ENCODE results near the gene CRISP3. TPM values are rescaled to one million over a fixed set of nuclear protein-coding genes. Genes with fewer than 3 reads are reported as not detected.

CRISP3 gene
- total and polyA plus RNA-seq, 8 donors, result 0.55 to 6.8 TPM; not detected in 6

- Histone ChIP-seq H3K27me3 (no peaks in the 10 kb centered on the region), H3K9me3 (peaks cover 5 to 13% (median 11%) of the 10 kb centered on the region in 4 donors), H3K4me3 (no peak overlapping the region), H3K4me1 (no peaks in the 10 kb centered on the region), H3K27ac (no peak overlapping the region), H3K36me3 (no peaks in the 10 kb centered on the region)
- TF ChIP-seq EP300 (IDR thresholded peaks at IDR 0.05) (no peak), POLR2A (IDR thresholded peaks at IDR 0.05) (no peak), POLR2AphosphoS5 (IDR thresholded peaks at IDR 0.05) (no peak), CTCF (IDR thresholded peaks at IDR 0.05) (no peak)
- intact Hi-C loops (cut with DNase I; ENCODE audit: low total_unique reads), result no loop called here
- DNase-seq, result no peak
Measured at GRCh38 chr6:49698478-49698877, 45.7 kb downstream of the CRISP3 start.

- DNase-seq, result no peak
- Histone ChIP-seq H3K4me3 (no peak overlapping the region), H3K36me3 (no peaks in the 10 kb centered on the region), H3K4me1 (no peaks in the 10 kb centered on the region), H3K9me3 (peaks cover 5 to 23% (median 14%) of the 10 kb centered on the region in 4 donors), H3K27me3 (no peaks in the 10 kb centered on the region), H3K27ac (no peak overlapping the region)
- WGBS, 5 donors, result 32 to 94% (median 78%) methylated on average over 1 of the region's 1 CpG
- intact Hi-C loops (cut with DNase I; ENCODE audit: low total_unique reads), result no loop called here
- TF ChIP-seq CTCF (IDR thresholded peaks at IDR 0.05) (no peak), POLR2A (IDR thresholded peaks at IDR 0.05) (no peak), POLR2AphosphoS5 (IDR thresholded peaks at IDR 0.05) (no peak), EP300 (IDR thresholded peaks at IDR 0.05) (no peak)
Measured at GRCh38 chr6:49693512-49693911, 50.7 kb downstream of the CRISP3 start.

GRCh38 chr6:49692534-49692933, 51.7 kb downstream of the CRISP3 start:
- no peak overlapping the region for H3K27ac ChIP-seq
- no peak overlapping the region for H3K4me3 ChIP-seq
- TF ChIP-seq POLR2A (IDR thresholded peaks at IDR 0.05) (no peak), CTCF (IDR thresholded peaks at IDR 0.05) (no peak), POLR2AphosphoS5 (IDR thresholded peaks at IDR 0.05) (no peak), EP300 (IDR thresholded peaks at IDR 0.05) (no peak)
- 72 to 84% (median 76%) methylated on average over 2 of the region's 2 CpGs for WGBS, 5 donors
- H3K9me3 ChIP-seq, result peaks cover 5 to 23% (median 14%) of the 10 kb centered on the region in 4 donors
- DNase-seq, result no peak
- no peaks in the 10 kb centered on the region for H3K36me3 ChIP-seq
- H3K4me1 ChIP-seq, result no peaks in the 10 kb centered on the region
- no peaks in the 10 kb centered on the region for H3K27me3 ChIP-seq
- intact Hi-C loops (cut with DNase I; ENCODE audit: low total_unique reads), result no loop called here

Other genes starting within 250 kb of the CRISP3 start
- not detected for gene GLYATL3, start 244.5 kb downstream of the CRISP3 start, total RNA-seq
- not detected for gene GLYATL3, start 244.5 kb downstream of the CRISP3 start, polyA plus RNA-seq
- gene C6orf141, start 193.7 kb downstream of the CRISP3 start, total RNA-seq, result 10 to 100 TPM in 3 of 5 donors, 1 to 10 TPM in 1, not detected in 1; 6.2 to 29.8 (median 23.8) TPM
- 1 to 10 TPM in 2 of 3 donors, under 1 TPM in 1; 0.81 to 9.2 (median 4.5) TPM for gene C6orf141, start 193.7 kb downstream of the CRISP3 start, polyA plus RNA-seq
- gene RHAG, start 107.5 kb downstream of the CRISP3 start, total RNA-seq, result under 1 TPM in 2 of 5 donors, not detected in 3; 0.43 to 0.92 TPM
- gene RHAG, start 107.5 kb downstream of the CRISP3 start, polyA plus RNA-seq, result under 1 TPM in 2 of 3 donors, not detected in 1; 0.08 to 0.19 TPM
- under 1 TPM in 1 of 5 donors, not detected in 4; 0.37 TPM for gene CRISP2, start 30.8 kb downstream of the CRISP3 start, total RNA-seq
- under 1 TPM in 1 of 3 donors, not detected in 2; 0.38 TPM for gene CRISP2, start 30.8 kb downstream of the CRISP3 start, polyA plus RNA-seq
- gene PGK2, start 42.9 kb upstream of the CRISP3 start, total RNA-seq, result not detected
- not detected for gene PGK2, start 42.9 kb upstream of the CRISP3 start, polyA plus RNA-seq
- not detected for gene CRISP1, start 122.1 kb upstream of the CRISP3 start, total RNA-seq
- not detected for gene CRISP1, start 122.1 kb upstream of the CRISP3 start, polyA plus RNA-seq
- gene DEFB114, start 219.8 kb upstream of the CRISP3 start, total RNA-seq, result not detected
- gene DEFB114, start 219.8 kb upstream of the CRISP3 start, polyA plus RNA-seq, result not detected
- gene DEFB113, start 225.2 kb upstream of the CRISP3 start, total RNA-seq, result not detected
- not detected for gene DEFB113, start 225.2 kb upstream of the CRISP3 start, polyA plus RNA-seq

Measured in stomach (tissue), 9 donors.